Activated gamma-delta T cell treated with Interleukin-2 at 50 U/mL for 16 hours (primary cell): ENCODE results near the gene SORCS3.
"Not testable (repeated sequence)": the region's sequence is repeated elsewhere in the genome, so short reads cannot be mapped to it uniquely, and the experiment has no call there.

Source experiments
- DNase-seq: peaks from one replicate; pipeline ENCODE4 v3.0.0-alpha.2; 2020

The SORCS3 gene

DNA sequence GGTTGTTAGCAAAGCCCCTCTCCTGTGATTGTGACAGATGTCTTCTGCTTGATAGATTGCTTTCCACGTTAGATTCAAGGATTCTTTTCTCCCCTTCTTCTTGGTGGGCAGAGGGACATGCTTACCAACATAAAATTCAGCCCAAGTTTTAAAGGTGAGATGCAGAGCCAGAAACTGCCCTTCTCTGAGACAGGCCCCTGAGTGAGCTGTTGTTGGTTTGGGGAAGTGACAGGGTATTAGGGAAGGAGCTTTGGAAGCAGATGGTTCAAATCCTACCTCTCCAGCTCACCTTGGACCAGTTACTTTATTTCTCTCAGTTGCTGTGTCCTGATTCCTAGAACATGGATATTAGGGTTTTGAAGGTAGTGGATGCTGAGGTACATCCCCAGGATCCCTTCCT lies 53.0 kb downstream of the SORCS3 start:
- DNase-seq: no peak

DNA sequence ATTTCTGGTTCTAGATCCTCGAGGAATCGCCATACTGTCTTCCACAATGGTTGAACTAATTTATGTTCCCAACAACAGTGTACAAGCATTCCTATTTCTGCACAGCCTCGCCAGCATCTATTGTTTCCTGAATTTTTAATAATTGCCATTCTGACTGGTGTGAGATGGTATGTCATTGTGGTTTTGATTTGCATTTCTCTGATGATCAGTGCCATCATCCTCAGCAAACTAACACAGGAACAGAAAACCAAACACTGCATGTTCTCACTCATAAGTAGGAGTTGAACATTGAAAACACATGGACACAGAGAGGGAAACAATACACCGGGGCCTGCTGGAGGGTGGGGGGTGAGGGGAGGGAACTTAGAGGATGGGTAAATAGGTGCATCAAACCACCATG lies 62.2 kb downstream of the SORCS3 start:
- DNase-seq: not testable (repeated sequence)

DNA sequence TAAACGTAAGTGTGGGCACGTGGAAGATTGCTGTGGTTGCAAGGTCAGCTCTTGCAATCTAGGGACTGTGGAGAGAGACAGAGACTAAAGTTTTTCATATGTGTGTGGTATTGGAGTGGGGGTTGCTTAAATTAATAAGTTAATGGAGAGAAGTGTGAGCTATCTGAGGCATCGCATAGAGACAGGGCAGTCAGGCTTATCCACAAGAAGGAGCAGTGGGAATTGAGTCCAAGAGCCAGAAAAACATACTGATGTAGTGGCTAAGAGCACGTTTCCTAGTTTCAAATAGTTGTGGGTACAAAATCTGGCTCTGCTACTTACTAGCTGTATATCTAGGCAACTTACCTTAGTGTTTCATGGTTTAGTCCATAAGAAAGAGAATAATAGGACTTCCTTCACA lies 65.8 kb downstream of the SORCS3 start:
- no peak for DNase-seq

DNA sequence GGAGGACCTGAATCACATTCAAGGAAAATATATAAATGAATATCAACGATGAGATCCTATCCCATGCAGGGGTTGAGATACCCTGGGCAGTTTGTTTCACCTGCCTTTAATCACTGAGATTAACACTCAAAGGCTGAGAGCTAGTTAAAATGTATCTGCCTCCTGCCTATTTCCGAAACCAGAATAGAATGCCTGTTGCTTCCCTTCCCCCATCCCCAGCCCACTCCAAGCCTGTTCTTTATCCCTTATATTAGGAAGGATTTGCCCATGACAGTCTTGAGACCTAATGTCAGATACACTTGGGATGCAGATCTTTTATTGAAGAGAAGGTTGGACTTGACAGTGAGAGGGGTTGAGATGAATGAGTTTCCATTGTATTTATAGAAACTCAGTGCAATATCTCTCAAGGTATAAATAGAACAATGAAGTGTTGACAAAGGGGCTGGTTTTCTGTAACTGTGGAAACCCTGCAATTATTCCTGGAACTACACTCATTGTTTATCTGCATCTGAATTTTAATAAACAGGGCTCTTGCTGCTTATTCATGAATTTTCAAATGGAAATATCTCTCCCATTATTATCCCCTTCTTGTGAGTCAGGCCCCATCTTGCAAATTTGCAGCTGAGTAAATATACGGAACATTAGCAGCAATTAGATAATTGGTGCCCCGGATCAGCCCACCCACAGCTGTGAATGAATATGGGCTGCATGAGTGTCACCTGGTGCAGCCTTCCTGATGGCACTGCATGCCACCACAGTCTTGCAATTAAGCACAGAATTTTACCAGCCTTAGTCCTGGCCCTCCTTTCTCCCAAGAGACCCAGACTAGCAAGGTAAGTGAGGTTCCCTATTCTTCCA lies 66.7 kb downstream of the SORCS3 start:
- no peak for DNase-seq

DNA sequence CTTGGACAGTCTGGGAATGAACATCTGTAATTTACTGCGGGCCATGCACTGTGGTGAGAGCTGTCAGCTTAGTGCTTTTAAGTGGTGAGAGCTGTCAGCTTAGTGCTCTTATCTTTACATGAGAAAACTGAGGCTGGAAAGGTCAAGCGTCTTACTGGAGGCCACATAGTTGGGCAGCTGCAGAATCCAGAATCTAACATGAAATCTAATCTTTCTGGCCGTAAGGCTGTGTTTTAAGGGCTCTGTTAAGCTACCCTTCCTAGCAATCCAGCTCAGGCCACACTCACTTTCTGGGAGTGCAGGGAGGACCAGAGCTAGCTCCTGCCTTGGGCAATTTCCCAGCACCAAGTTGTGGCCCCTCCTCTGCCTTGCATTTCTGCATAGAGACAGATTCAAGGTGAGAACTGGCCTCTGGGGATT lies 70.2 kb downstream of the SORCS3 start:
- DNase-seq: no peak

DNA sequence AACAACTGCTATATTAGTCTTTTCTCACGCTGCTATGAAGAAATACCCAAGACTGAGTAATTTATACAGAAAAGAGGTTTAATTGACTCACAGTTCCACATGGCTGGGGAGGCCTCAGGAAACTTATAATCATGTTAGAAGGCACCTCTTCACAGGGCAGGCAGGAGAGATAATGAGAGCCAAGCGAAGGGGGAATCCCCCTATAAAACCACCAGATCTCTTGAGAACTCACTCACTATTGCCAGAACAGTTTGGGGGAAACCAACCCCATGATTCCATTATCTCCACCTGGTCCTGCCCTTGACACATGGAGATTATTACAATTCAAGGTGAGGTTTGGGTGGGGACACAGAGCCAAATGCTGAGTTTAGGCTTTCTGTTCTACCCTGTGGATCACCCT lies 89.5 kb downstream of the SORCS3 start:
- not testable (repeated sequence) for DNase-seq

DNA sequence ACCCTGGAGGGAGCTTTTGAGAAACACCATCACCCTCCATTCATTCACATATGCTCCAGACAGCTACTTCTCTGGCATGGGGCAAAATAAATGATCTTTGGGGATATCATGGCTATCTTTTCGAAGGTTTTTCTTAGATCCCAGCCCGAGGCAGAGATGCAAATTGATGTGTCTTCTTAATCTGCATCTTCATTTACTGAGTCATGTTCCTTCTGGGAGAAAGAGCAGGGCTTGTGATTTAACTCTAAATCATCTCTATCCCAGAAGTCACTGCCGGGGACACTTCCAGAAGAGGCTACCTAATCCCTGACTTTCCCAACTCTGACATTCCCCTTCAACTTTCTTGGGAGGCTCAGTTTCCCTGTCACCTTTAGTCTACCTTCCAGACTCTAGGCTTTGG lies 90.1 kb downstream of the SORCS3 start:
- no peak for DNase-seq

DNA sequence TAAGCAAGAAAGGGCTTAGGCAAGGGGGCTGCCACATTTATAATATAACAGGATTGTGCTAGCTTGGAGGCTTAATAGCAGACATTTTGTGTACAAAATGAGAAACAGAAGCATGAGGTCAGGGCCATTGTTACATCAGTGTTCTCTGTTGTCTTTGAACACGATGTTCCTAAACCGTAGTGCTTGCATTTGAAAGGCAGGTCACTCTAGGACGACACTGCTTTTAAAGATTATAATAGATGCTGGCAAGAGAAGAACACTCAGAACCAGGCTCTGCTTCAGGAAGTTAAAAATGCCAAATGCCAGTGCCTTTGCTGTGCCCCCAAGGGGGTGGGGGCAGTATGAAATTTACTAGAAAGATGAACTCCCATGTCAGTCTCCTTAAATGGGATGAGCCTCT lies 91.1 kb downstream of the SORCS3 start:
- no peak for DNase-seq

DNA sequence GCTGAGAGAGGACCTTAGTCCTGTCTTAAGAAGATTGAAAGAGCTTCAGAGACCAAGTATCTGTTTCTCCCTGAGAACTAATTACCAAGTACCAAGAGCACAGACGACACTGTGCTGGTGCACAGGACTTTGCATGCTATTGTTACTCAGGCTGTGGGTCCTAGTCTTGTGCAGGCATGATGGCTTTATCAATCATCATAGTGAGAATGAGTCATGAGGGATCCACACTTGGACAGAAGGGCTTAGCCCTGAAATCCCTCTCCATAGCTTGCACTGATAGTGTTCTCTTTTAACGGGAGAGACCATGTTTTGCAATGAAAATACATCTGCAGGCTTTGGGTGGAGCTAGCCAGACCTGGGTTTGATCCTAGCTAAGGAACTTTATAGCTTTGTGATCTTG lies 93.3 kb downstream of the SORCS3 start:
- DNase-seq: no peak

DNA sequence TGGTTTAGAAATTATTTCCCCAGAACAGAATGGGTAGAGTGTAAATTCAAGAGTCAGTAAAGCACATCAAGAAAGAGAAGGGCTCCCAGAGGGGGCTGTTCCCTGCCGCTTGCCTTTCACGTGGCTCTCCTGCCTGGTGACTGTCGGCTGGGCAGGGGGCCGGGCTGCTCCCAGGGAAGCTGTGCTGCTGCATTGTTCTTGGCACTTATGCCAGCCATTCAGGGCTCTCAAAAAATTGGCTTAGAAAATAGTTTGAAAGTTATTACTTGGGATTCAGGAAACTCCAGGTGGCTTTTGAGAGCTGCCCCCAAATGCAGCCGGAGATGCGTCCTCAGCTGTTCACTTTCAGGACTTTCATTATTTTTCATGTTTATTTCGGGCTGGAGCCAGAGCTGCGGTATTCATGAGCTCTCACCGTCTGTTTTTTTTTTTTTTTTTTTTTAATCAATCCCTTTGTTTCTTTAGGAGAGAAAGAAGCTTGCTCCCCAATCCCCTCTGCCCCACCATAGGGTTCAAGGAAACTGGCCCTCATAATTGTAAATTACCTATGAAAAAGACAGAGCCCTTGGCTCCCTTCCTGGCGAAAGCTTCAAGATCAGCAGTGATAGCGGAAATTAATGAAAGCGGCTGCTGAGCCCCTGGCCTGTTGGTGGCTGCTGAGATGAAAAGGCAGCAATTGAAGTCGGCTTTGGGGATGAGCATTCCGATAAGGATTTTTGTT lies 94.1 kb downstream of the SORCS3 start:
- DNase-seq: no peak

DNA sequence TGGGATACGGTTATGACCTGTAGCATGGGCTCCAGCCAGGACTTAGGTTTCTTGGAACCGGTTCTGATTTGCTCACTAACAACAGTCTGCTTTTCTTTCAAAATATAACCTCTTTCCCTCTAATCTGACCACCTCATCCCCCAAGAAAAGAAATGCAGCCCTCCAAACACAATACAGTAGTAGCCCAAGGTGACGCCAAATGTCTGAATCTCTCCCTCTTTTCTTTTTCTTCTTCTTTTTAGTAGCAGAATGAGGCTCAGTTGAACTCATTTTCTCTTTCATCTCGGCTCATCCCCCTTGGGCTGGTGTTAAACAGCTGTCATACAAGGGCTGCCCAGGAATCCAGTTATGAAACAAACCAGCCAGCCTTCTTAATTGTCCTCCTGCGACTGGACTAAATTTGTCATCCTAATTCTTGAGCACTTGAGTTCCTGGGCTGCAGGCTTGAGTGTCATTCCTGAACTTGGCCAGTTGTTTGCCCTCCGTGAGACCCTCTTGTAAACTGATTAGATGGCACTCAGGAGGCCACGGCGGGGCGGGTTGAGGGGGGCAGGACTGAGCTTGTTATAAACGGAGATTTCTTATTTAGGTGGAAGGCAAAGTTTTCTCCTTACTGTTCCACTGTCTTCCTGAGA lies 94.8 kb downstream of the SORCS3 start:
- no peak for DNase-seq

DNA sequence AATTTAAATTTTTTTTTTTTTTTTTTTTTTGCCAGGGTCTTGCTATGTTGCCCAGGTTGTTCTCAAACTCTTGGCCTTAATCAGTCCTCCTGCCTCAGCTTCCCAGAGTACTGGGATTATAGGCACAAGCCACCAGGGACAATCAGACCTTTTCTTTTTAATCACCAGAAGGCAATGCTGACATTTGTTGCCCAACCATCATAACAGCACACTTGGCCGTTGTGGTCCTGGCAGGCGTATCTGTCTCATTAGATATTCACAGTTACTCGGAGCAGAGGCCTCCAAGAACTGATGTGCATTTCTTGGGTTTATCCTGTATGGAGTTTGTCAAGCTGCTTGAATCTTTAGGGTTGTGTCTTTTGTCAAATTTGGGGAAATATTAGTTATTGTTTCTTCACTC lies 100.0 kb downstream of the SORCS3 start:
- DNase-seq: no peak

DNA sequence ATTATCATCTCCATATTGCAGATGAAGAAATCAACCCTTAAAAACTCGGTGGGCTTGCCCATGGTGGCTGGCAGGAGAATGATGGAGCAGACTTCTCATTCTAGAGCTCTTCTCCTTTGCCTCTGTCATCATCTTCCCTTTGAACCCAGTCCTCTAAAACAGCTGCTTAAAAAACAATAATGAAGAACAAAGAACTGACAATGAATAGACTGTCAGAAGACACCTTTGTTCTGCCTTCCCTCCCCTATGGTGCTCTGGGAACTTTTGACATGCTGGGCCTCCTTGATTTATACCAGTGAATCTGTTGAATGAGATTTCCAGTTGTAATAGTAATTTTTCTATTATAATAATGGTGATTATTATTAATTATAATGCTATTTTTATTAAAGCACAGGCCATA lies 103.0 kb downstream of the SORCS3 start:
- no peak for DNase-seq

DNA sequence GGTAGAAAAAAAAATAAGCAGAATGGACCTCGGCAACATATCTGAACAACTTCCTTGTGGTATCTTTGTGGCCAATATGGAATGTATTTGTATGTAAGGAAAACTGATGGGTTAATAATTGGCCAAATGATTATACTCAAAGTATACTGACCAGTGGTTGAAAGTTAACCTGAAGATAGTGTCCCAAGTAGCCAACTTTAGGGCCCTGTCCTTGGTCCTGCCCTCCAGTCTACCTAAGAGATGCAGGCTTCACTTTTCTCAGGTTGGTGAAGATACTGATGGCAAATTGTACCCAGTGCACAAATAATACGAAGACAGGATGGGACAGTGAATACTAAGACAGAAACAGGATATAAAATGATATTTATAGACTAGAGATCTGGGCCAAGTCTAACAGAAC lies 109.2 kb downstream of the SORCS3 start:
- no peak for DNase-seq

DNA sequence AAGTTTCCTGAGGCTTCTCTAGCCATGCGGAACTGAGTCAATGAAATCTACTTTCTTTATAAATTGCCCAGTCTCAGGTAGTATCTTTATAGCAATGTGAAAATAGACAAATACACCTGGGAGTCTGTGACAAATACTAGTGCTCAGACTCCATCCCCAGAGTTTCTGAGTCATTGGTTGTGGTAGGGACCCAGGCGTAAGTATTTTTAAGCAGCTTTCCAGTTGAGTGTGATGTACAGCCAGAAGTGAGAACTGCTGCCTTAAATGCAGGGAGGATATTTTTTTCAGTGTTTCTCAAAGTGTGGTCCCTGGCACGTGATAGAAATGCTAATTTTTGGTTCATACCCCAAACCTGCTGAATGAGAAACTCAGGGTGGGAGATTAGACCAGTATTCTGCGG lies 121.7 kb downstream of the SORCS3 start:
- no peak for DNase-seq

DNA sequence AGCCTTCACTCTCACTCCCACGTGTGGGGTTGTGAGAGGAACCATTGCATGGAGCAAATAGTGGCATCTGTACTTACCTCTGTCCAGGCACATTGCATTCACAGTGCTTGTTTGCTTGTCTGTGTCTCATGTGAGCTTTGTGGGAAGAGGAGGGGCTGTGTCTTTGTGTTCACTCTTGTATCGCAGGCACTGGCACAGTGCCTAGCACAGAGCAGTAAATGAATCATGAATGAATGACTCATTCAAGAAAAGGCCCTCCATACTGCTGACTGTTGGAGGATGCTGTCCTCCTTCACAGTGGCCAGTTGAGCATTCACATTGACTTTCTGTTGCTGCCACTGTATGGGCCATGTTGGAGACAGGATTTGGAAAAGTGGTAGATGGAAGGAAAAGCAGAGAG lies 125.3 kb downstream of the SORCS3 start:
- DNase-seq: no peak

DNA sequence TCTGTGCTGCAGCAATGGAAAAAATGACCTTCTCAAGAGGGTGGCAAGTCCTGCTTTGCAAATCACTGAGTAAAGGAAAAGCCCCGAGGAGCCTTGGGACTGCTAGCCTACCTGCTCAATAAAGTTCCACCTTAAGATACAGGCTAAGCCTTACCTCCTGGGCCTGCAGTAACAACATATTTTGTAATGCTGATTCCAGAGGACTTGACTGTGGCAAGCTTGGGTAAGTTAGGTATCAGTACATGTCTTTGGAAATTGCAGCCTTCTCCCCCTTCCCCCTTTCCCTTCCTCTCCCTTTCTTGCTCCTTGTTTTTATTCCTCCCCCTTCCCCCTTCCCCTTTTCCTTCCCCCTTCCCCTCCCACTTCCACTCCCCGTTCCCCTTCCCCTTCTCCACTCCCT lies 126.2 kb downstream of the SORCS3 start:
- DNase-seq: no peak

DNA sequence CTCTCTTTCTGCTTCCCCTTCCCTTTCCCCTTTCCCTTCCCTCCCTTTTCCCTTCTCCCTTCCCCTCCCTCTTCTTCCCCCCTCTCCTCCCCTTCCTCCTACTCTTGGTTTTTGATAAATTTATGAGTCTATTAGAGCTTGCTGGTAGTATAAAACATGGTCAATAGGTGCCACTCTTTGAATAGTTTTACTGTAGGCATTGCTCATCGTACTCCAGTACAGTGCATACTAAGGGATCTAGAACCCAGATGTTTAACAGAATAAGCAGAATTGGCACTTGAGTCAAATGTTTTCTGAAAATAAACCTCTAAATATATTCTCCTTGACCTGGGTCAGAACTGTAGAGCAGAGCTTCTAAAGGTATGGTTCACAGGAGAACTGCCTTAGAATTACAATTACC lies 126.7 kb downstream of the SORCS3 start:
- no peak for DNase-seq

DNA sequence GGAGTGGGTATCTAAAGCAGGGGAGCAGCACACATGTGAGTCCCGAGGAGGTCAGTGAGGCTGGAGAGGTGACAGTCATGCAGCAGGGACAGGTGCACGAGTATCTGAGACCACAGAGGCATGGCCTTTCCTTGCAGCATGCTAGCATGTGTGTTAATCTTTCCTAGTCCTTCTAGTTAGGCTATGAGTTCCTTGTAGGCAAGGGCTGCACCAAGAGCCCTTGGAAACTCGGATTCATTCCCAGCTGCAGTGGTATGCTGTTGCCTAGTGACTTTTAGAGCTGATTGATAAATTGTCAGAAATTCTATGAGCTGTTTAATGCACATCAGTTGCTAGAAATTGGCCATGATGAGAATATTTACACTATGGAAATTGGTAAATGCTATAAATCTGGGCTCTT lies 132.0 kb downstream of the SORCS3 start:
- DNase-seq: no peak

DNA sequence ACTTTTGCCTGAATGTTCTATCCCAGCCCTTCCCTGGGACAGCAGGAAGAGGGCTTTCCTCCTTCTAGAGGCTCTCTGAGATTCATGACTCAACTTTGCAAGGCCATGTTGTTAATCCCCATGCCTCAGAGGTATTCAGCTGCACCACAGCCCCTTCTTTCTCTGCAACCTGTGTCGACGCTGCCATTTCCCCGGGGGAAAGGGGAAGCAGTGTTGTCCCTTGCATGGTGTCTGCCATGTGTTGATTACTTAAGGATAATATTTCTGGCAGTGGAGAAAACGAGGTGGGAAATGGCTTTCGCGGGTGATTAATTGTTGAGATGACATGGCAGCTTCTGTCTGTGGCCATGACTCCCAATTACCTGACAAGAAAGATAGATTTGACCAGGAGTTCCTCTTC lies 133.1 kb downstream of the SORCS3 start:
- DNase-seq: no peak

DNA sequence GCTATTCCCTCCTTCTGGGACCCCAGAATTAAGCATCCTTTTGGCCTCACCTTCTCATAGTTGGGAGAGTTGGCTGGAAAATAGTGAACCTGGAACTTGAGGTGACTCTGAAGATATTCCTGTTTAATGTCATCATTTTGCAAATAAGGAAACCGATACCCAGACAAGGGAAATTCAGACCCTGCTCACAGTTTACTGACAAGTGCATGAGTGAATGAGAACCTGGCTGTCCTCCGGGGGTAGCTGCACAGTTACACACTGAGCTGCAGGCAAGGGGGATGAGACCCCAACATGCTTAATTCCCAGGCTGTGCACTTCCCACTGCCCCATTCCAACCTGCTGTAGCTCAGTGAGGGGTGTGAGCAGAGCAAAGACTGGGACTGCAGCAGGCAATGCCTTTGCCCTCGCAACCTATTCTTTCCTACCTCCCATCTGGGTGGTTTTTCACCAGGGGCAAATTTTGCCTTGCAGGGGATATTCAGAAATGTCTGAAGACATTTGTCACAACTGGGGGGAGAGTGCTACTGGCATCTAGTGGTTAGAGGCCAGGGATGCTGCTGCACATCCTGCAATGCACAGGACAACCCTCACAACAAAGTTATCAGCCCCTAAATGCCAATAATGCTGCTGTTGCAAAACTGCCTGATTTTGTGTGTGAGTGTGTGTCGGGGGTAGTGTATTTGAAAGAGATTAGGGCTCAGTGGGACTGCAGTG lies 136.2 kb downstream of the SORCS3 start:
- no peak for DNase-seq

DNA sequence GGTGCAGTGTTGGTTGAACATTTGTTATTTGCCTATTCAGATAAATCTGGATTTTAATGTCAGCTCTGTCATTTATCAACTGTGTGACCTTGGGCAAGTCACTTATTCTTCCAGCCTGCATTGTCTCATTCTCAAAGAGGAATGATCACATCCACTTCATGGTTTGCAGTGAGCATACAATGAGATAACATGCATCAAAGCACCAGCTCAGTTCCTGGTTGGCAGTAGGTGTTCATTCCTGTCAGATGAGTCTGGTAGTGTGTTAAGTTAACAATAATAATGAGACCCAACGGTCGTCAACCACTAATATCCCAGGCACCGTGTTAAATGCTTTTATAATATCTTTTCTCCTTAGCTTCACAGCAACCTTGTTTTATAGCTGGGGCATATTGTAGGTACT lies 137.3 kb downstream of the SORCS3 start:
- DNase-seq: no peak

DNA sequence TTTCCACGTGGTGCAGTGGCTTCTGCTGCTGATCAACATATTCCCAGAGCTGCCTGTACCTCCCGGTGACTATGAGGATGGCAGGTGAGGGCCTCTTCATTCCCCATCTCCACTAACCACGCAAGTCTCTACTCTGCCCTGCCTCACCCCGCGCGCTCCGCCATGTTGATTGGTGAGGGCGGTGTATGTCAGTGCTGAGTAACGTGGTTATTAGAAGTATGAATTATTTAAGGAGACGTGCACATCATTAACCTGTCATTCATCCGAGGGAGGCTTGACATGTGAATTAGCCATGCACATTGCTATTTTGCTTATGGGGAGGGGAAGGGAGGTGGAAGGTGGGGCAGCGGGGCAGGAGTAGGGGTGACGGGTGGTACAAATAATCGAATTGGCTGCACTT lies 138.6 kb downstream of the SORCS3 start:
- no peak for DNase-seq
